H9 (cell line): ENCODE measurements around the gene CCDC3. TPM values are rescaled to one million over a fixed set of nuclear protein-coding genes. Genes with fewer than 3 reads are reported as not detected.

Experiments used
- DNase-seq: peaks from one replicate; pipeline ENCODE4 v3.0.0-alpha.2; 2017
- H2AFZ ChIP-seq: one replicate; pipeline ENCODE4 v1.6.1; 2013; ENCODE audit warnings: mild to moderate bottlenecking, low read length, control low read depth, moderate library complexity
- H2AK5ac ChIP-seq: 2 replicates; pipeline ENCODE4 v1.6.1; 2013; ENCODE audit warnings: low read length, control low read depth, mixed read lengths; ENCODE audit not compliant: insufficient read length
- H2BK120ac ChIP-seq: one replicate; pipeline ENCODE4 v1.6.1; 2013; ENCODE audit warnings: low read depth, mild to moderate bottlenecking, low read length, control low read depth, inconsistent platforms; ENCODE audit not compliant: poor library complexity, severe bottlenecking
- H2BK12ac ChIP-seq: 2 replicates; pipeline ENCODE4 v1.6.1; 2013; ENCODE audit warnings: low read length, control low read depth, mixed read lengths, low read depth; ENCODE audit not compliant: insufficient read length
- H2BK15ac ChIP-seq: 2 replicates; pipeline ENCODE4 v1.6.1; 2013; ENCODE audit warnings: low read depth, low read length, control low read depth
- H2BK20ac ChIP-seq: one replicate; pipeline ENCODE4 v1.6.1; 2013; ENCODE audit warnings: low read depth, mild to moderate bottlenecking, low read length, control low read depth, inconsistent platforms; ENCODE audit not compliant: poor library complexity, severe bottlenecking
- H2BK5ac ChIP-seq: 2 replicates; pipeline ENCODE4 v1.6.1; 2013; ENCODE audit warnings: low read length, control low read depth, mixed read lengths; ENCODE audit not compliant: insufficient read length
- H3K14ac ChIP-seq: 2 replicates; pipeline ENCODE4 v1.6.1; 2013; ENCODE audit warnings: low read length, control low read depth; ENCODE audit not compliant: insufficient read depth
- H3K18ac ChIP-seq: 2 replicates; pipeline ENCODE4 v1.6.1; 2013; ENCODE audit warnings: low read depth, mild to moderate bottlenecking, mixed read lengths, low read length, control low read depth; ENCODE audit not compliant: insufficient read length
- H3K23ac ChIP-seq: 2 replicates; pipeline ENCODE4 v1.6.1; 2013; ENCODE audit warnings: low read length, control low read depth, mixed read lengths, low read depth; ENCODE audit not compliant: insufficient read length
- H3K23me2 ChIP-seq: 2 replicates; pipeline ENCODE4 v1.6.1; 2013; ENCODE audit warnings: low read depth, mild to moderate bottlenecking, mixed read lengths, low read length, control low read depth; ENCODE audit not compliant: insufficient read length, poor library complexity, severe bottlenecking
- H3K27ac ChIP-seq: 2 replicates; pipeline ENCODE4 v1.5.1; 2013; ENCODE audit warnings: low read length, control low read depth, mixed read lengths, low read depth; ENCODE audit not compliant: insufficient read length
- H3K27me3 ChIP-seq: 2 replicates; pipeline ENCODE4 v1.6.1; 2013; ENCODE audit warnings: low read length, control low read depth, inconsistent platforms; ENCODE audit not compliant: insufficient read depth
- H3K4ac ChIP-seq: 2 replicates; pipeline ENCODE4 v1.6.1; 2013; ENCODE audit warnings: low read depth, mild to moderate bottlenecking, control low read depth, inconsistent platforms, low read length, moderate library complexity
- H3K4me1 ChIP-seq: 2 replicates; pipeline ENCODE4 v1.6.1; 2013; ENCODE audit warnings: low read length, control low read depth, inconsistent platforms; ENCODE audit not compliant: insufficient read depth
- H3K4me2 ChIP-seq: 2 replicates; pipeline ENCODE4 v1.6.1; 2013; ENCODE audit warnings: low read length, control low read depth, mixed read lengths; ENCODE audit not compliant: insufficient read length, insufficient read depth
- H3K56ac ChIP-seq: 2 replicates; pipeline ENCODE4 v1.6.1; 2013; ENCODE audit warnings: low read depth, mild to moderate bottlenecking, mixed read lengths, low read length, control low read depth; ENCODE audit not compliant: insufficient read length
- H3K79me1 ChIP-seq: 2 replicates; pipeline ENCODE4 v1.6.1; 2013; ENCODE audit warnings: low read depth, mild to moderate bottlenecking, moderate library complexity, low read length, control low read depth, inconsistent platforms; ENCODE audit not compliant: insufficient read depth, poor library complexity, severe bottlenecking
- H3K79me2 ChIP-seq: 2 replicates; pipeline ENCODE4 v1.6.1; 2013; ENCODE audit warnings: low read length, control low read depth, inconsistent platforms; ENCODE audit not compliant: insufficient read depth
- H3K9ac ChIP-seq: 2 replicates; pipeline ENCODE4 v1.6.1; 2013; ENCODE audit warnings: low read length, control low read depth, mixed read lengths; ENCODE audit not compliant: insufficient read length; ENCODE audit errors: extremely low read depth
- H3K9me3 ChIP-seq: one replicate; pipeline ENCODE4 v1.6.1; 2013; ENCODE audit warnings: low read depth, low read length, inconsistent platforms; ENCODE audit not compliant: control insufficient read depth
- H3T11ph ChIP-seq: one replicate; pipeline ENCODE4 v1.6.1; 2013; ENCODE audit warnings: mild to moderate bottlenecking, low read length, control low read depth, inconsistent platforms
- H4K20me1 ChIP-seq: one replicate; pipeline ENCODE4 v1.6.1; 2013; ENCODE audit not compliant: control insufficient read depth, insufficient read length, insufficient read depth
- H4K5ac ChIP-seq: 2 replicates; pipeline ENCODE4 v1.6.1; 2013; ENCODE audit warnings: low read depth, mild to moderate bottlenecking, mixed read lengths, low read length, control low read depth; ENCODE audit not compliant: insufficient read length
- H4K8ac ChIP-seq: replicated peaks from 2 replicates; pipeline ENCODE4 v1.6.1; 2013; ENCODE audit warnings: low read length, control low read depth, mixed read lengths, low read depth; ENCODE audit not compliant: insufficient read length
- H4K91ac ChIP-seq: 2 replicates; pipeline ENCODE4 v1.6.1; 2013; ENCODE audit warnings: low read depth, mild to moderate bottlenecking, moderate library complexity, mixed read lengths, low read length, control low read depth; ENCODE audit not compliant: insufficient read length
- H3K27ac Mint-ChIP-seq, 3 experiments: 2 replicates in 2 of 3; 3 replicates in 1 of 3; pipeline ENCODE4 v1.8.0; 2020 to 2021; ENCODE audit warnings: mixed read lengths in 3 of 3, mild to moderate bottlenecking in 1 of 3, moderate library complexity in 1 of 3
- H3K27me3 Mint-ChIP-seq: 2 replicates; pipeline ENCODE4 v1.8.0; 2021; ENCODE audit warnings: low read depth, mild to moderate bottlenecking, moderate library complexity, mixed read lengths
- H3K36me3 Mint-ChIP-seq, 3 experiments: 2 replicates in 2 of 3; 3 replicates in 1 of 3; pipeline ENCODE4 v1.8.0; 2020 to 2021; ENCODE audit warnings: low read depth in 3 of 3, mixed read lengths in 3 of 3; ENCODE audit not compliant: insufficient read depth in 1 of 3
- H3K4me1 Mint-ChIP-seq, 2 experiments: 2 replicates each; pipeline ENCODE4 v1.8.0; 2020; ENCODE audit warnings: mixed read lengths in 2 of 2
- H3K4me3 Mint-ChIP-seq, 2 experiments: 2 replicates in 1 of 2; 3 replicates in 1 of 2; pipeline ENCODE4 v1.8.0; 2020 to 2021; ENCODE audit warnings: mild to moderate bottlenecking in 2 of 2, mixed read lengths in 2 of 2, moderate library complexity in 1 of 2
- H3K9me3 Mint-ChIP-seq, 2 experiments: 2 replicates in 1 of 2; 3 replicates in 1 of 2; pipeline ENCODE4 v1.8.0; 2020; ENCODE audit warnings: mild to moderate bottlenecking in 2 of 2, mixed read lengths in 2 of 2, moderate library complexity in 1 of 2
- WGBS: extraction: QIAGEN DNeasy Blood & Tissue Kit; methylation state at CpG from one replicate; pipeline ENCODE4 v1.1.7; 2013; ENCODE audit warnings: missing lambda C conversion rate, low lambda C conversion rate, mixed read lengths; ENCODE audit not compliant: insufficient read length; ENCODE audit errors: extremely low coverage; 5-methylcytosine and 5-hydroxymethylcytosine counted together
- total RNA-seq: library from RNA; stranded (reverse); gene quantifications from 2 replicates; pipeline ENCODE4 v1.2.1, GENCODE V29; 2021
- TF ChIP-seq, protein P1 (sequence below): fragments of 200-600 bp; sonication (generic); conservative IDR thresholded peaks from 3 replicates; pipeline ENCODE4 v1.8.0; 2021; ENCODE audit warnings: antibody characterized with exemption, mild to moderate bottlenecking

CCDC3 gene
- total RNA-seq, 1 experiment from 2014 or later = 2.3 TPM

DNA sequence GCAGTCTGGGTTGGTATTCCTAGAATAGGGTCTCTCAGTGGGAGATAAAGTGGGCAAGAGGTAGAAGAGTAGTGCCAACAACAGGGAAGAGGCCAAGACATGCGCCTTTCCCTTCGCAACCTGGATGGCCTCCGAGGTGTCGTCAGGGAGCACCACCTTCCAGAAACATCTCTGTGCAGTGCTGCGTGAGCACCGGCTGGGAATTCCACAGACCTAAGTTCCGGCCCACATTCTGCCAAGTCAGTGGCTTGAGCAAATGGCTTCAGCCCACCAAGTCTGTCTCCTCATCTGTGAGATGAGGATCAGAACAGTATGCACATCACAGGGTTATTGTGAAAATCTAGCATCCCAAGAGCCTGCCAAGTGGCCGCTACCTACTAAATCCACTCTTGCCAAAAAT is 40.6 kb downstream of the CCDC3 start:
- Histone ChIP-seq H2BK20ac (no peak overlapping the region), H3K23me2 (no peaks in the 10 kb centered on the region), H3K9me3 (no peaks in the 10 kb centered on the region), H3K9ac (no peak overlapping the region), H4K8ac (no peak overlapping the region), H3K56ac (no peak overlapping the region), H2BK5ac (no peak overlapping the region), H4K20me1 (no peaks in the 10 kb centered on the region), H2AK5ac (no peak overlapping the region), H3K79me1 (no peaks in the 10 kb centered on the region), H3K14ac (no peak overlapping the region; the same call in 1 of the 2 replicates), H3T11ph (no peak overlapping the region), H3K79me2 (no peaks in the 10 kb centered on the region), H4K5ac (no peak overlapping the region), H3K4ac (no peak overlapping the region), H2AFZ (no peak overlapping the region), H3K4me2 (no peak overlapping the region), H3K18ac (no peak overlapping the region), H2BK15ac (no peak overlapping the region), H3K27me3 (no peaks in the 10 kb centered on the region), H2BK120ac (no peak overlapping the region), H2BK12ac (no peak overlapping the region), H4K91ac (no peak overlapping the region), H3K4me1 (no peaks in the 10 kb centered on the region), H3K23ac (no peak overlapping the region), H3K27ac (no peak overlapping the region)
- H3K4me1 Mint-ChIP-seq = peaks cover 6 to 8% of the 10 kb centered on the region in 2 experiments; a peak in 3 of 4 replicates
- H3K27me3 Mint-ChIP-seq = peaks cover 2% of the 10 kb centered on the region; the same call in 1 of the 2 replicates
- no CpG with 5 or more reads among the region's 8 CpGs for WGBS
- H3K27ac Mint-ChIP-seq = no peak overlapping the region
- no peak for DNase-seq
- peaks cover 15 to 19% of the 10 kb centered on the region in 2 experiments for H3K9me3 Mint-ChIP-seq
- peaks cover 7 to 19% (median 9%) of the 10 kb centered on the region in 3 experiments; a peak in 6 of 7 replicates for H3K36me3 Mint-ChIP-seq
- H3K4me3 Mint-ChIP-seq = no peak overlapping the region
- TF ChIP-seq, protein P1, sequence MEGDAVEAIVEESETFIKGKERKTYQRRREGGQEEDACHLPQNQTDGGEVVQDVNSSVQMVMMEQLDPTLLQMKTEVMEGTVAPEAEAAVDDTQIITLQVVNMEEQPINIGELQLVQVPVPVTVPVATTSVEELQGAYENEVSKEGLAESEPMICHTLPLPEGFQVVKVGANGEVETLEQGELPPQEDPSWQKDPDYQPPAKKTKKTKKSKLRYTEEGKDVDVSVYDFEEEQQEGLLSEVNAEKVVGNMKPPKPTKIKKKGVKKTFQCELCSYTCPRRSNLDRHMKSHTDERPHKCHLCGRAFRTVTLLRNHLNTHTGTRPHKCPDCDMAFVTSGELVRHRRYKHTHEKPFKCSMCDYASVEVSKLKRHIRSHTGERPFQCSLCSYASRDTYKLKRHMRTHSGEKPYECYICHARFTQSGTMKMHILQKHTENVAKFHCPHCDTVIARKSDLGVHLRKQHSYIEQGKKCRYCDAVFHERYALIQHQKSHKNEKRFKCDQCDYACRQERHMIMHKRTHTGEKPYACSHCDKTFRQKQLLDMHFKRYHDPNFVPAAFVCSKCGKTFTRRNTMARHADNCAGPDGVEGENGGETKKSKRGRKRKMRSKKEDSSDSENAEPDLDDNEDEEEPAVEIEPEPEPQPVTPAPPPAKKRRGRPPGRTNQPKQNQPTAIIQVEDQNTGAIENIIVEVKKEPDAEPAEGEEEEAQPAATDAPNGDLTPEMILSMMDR = no peak
